ENCODE data around the gene FBXL7.

Gene FBXL7

GRCh38 chr5:15837551-15838289 lies 337.7 kb downstream of the FBXL7 start:
- no peak overlapping the region for H3K4me3 ChIP-seq (ENCODE audit: low read depth in 1 of 2, low read length in 2 of 2)
- no peaks in the 10 kb centered on the region for H3K27me3 ChIP-seq (ENCODE audit: insufficient read depth, low read length, poor library complexity)
- H3K9ac ChIP-seq (ENCODE audit: low read depth, low read length) = no peak overlapping the region
- DNase-seq (no peak), ATAC-seq (ENCODE audit: insufficient read depth, low read depth) (no peak)
- peaks cover 14% of the 10 kb centered on the region for H3K9me3 ChIP-seq (ENCODE audit: insufficient read depth, low read length, severe bottlenecking)
- H3K4me1 ChIP-seq (ENCODE audit: insufficient read depth, low read length) = no peaks in the 10 kb centered on the region
- H3K79me2 ChIP-seq (ENCODE audit: insufficient read depth, low read length) = no peaks in the 10 kb centered on the region
- TF ChIP-seq CTCF (IDR thresholded peaks at IDR 0.05; ENCODE audit: borderline replicate concordance, extremely low read depth, low read length, poor library complexity, severe bottlenecking) = no peak
- TF ChIP-seq EZH2 (IDR thresholded peaks at IDR 0.05; ENCODE audit: borderline replicate concordance, low read depth, low read length, severe bottlenecking) = no peak
- no peak overlapping the region for H3K27ac ChIP-seq (ENCODE audit: low read length)
- H2AFZ ChIP-seq (ENCODE audit: low read depth, low read length) = no peak overlapping the region
- no peak overlapping the region for H3K4me2 ChIP-seq (ENCODE audit: insufficient read depth, low read length)
- no peaks in the 10 kb centered on the region for H4K20me1 ChIP-seq (ENCODE audit: insufficient read depth, low read length)
- no peaks in the 10 kb centered on the region for H3K36me3 ChIP-seq (ENCODE audit: insufficient read depth, low read length)

- Histone ChIP-seq H3K9ac (ENCODE audit: low read depth, low read length) (no peak overlapping the region), H2AFZ (ENCODE audit: low read depth, low read length) (no peak overlapping the region), H3K36me3 (ENCODE audit: insufficient read depth, low read length) (no peaks in the 10 kb centered on the region), H3K27me3 (ENCODE audit: insufficient read depth, low read length, poor library complexity) (no peaks in the 10 kb centered on the region), H3K4me2 (ENCODE audit: insufficient read depth, low read length) (no peak overlapping the region), H4K20me1 (ENCODE audit: insufficient read depth, low read length) (no peaks in the 10 kb centered on the region), H3K27ac (ENCODE audit: low read length) (no peak overlapping the region), H3K79me2 (ENCODE audit: insufficient read depth, low read length) (no peaks in the 10 kb centered on the region), H3K4me3 (ENCODE audit: low read depth in 1 of 2, low read length in 2 of 2) (no peak overlapping the region), H3K4me1 (ENCODE audit: insufficient read depth, low read length) (no peaks in the 10 kb centered on the region), H3K9me3 (ENCODE audit: insufficient read depth, low read length, severe bottlenecking) (peaks cover 15% of the 10 kb centered on the region)
- no peak for DNase-seq
- ATAC-seq (ENCODE audit: insufficient read depth, low read depth) = no peak
- TF ChIP-seq EZH2 (IDR thresholded peaks at IDR 0.05; ENCODE audit: borderline replicate concordance, low read depth, low read length, severe bottlenecking) (no peak), CTCF (IDR thresholded peaks at IDR 0.05; ENCODE audit: borderline replicate concordance, extremely low read depth, low read length, poor library complexity, severe bottlenecking) (no peak)
These were observed 344.3 kb downstream of the FBXL7 start for GRCh38 chr5:15844253-15844652.

GRCh38 chr5:15844871-15845270 lies 344.9 kb downstream of the FBXL7 start:
- ATAC-seq (ENCODE audit: insufficient read depth, low read depth) (no peak), DNase-seq (no peak)
- H3K9ac ChIP-seq (ENCODE audit: low read depth, low read length) = no peak overlapping the region
- no peaks in the 10 kb centered on the region for H3K27me3 ChIP-seq (ENCODE audit: insufficient read depth, low read length, poor library complexity)
- H4K20me1 ChIP-seq (ENCODE audit: insufficient read depth, low read length) = no peaks in the 10 kb centered on the region
- TF ChIP-seq CTCF (IDR thresholded peaks at IDR 0.05; ENCODE audit: borderline replicate concordance, extremely low read depth, low read length, poor library complexity, severe bottlenecking) = no peak
- no peak for TF ChIP-seq EZH2 (IDR thresholded peaks at IDR 0.05; ENCODE audit: borderline replicate concordance, low read depth, low read length, severe bottlenecking)
- H3K36me3 ChIP-seq (ENCODE audit: insufficient read depth, low read length) = no peaks in the 10 kb centered on the region
- no peak overlapping the region for H2AFZ ChIP-seq (ENCODE audit: low read depth, low read length)
- H3K79me2 ChIP-seq (ENCODE audit: insufficient read depth, low read length) = no peaks in the 10 kb centered on the region
- H3K4me2 ChIP-seq (ENCODE audit: insufficient read depth, low read length) = no peak overlapping the region
- no peak overlapping the region for H3K27ac ChIP-seq (ENCODE audit: low read length)
- H3K9me3 ChIP-seq (ENCODE audit: insufficient read depth, low read length, severe bottlenecking) = peaks cover 15% of the 10 kb centered on the region
- H3K4me3 ChIP-seq (ENCODE audit: low read depth in 1 of 2, low read length in 2 of 2) = no peak overlapping the region
- H3K4me1 ChIP-seq (ENCODE audit: insufficient read depth, low read length) = no peaks in the 10 kb centered on the region

Measured in DND-41 (cell line).